Stimulated activated CD8-positive, alpha-beta memory T cell treated with anti-CD3 and anti-CD28 coated beads, Interleukin-12 subunit alpha, Interleukin-12 subunit beta, amount 100 ng/mL, for 4 hours (primary cell): ENCODE results near the gene MVP.
"Not testable (repeated sequence)": the region's sequence is repeated elsewhere in the genome, so short reads cannot be mapped to it uniquely, and the experiment has no call there.

Experiments used
- DNase-seq: peaks from one replicate; pipeline ENCODE4 v3.0.0-alpha.2; 2020; ENCODE audit warnings: low read depth

Gene MVP

GRCh38 chr16:29871822-29872546, 51.7 kb downstream of the MVP start:
- DNase-seq, result no peak

GRCh38 chr16:29873319-29873718, 53.1 kb downstream of the MVP start:
- DNase-seq, result no peak

GRCh38 chr16:29875206-29875605, 54.9 kb downstream of the MVP start:
- no peak for DNase-seq

- no peak for DNase-seq
These were observed 55.9 kb downstream of the MVP start for GRCh38 chr16:29876217-29876593.

GRCh38 chr16:29876594-29877249, 56.5 kb downstream of the MVP start:
- DNase-seq, result no peak

- DNase-seq, result no peak
These were observed 57.2 kb downstream of the MVP start for GRCh38 chr16:29877266-29877961.

GRCh38 chr16:29878172-29878571, 57.9 kb downstream of the MVP start:
- DNase-seq, result no peak

- no peak for DNase-seq
These were observed 60.8 kb downstream of the MVP start for GRCh38 chr16:29881050-29881449.

GRCh38 chr16:29883987-29884386, 63.7 kb downstream of the MVP start:
- DNase-seq, result no peak

GRCh38 chr16:29889372-29889771, 69.1 kb downstream of the MVP start:
- not testable (repeated sequence) for DNase-seq

- DNase-seq, result no peak
These were observed 71.5 kb downstream of the MVP start for GRCh38 chr16:29891525-29892457.

GRCh38 chr16:29892458-29892813, 72.2 kb downstream of the MVP start:
- DNase-seq, result no peak

- no peak for DNase-seq
These were observed 73.3 kb downstream of the MVP start for GRCh38 chr16:29893553-29893952.

- no peak for DNase-seq
These were observed 74.1 kb downstream of the MVP start for GRCh38 chr16:29894352-29894751.

- DNase-seq, result no peak
These were observed 76.6 kb downstream of the MVP start for GRCh38 chr16:29896841-29897240.

GRCh38 chr16:29897333-29897732, 77.1 kb downstream of the MVP start:
- no peak for DNase-seq
